HCT116 (cell line): Measurements from ENCODE around the gene HEY2. TPM values are rescaled to one million over a fixed set of nuclear protein-coding genes. Genes with fewer than 3 reads are reported as not detected.
"Not testable (repeated sequence)": the region's sequence is repeated elsewhere in the genome, so short reads cannot be mapped to it uniquely, and the experiment has no call there.

ENCODE experiments used
- ATAC-seq: fragments of 200-7000 bp; cut with Tn5 transposase; 2 replicates; pipeline ENCODE4 v1.9.1; 2020; ENCODE audit warnings: mild to moderate bottlenecking, moderate library complexity
- BruUV-seq: library from RNA; stranded (reverse); fragments of 400-500 nt; replicated peaks from 2 replicates; lab custom pipeline; 2021; lab: Mats Ljungman, UMichigan
- CTCF ChIA-PET: fragments of 300-600 bp; sonication (Branson Sonifier 250); formaldehyde crosslinking; loops from one replicate; lab custom pipeline; 2021; ENCODE audit warnings: antibody characterized with exemption; lab: Charles Lee
- POLR2A ChIA-PET: fragments of 300-600, 350-600 bp; sonication (Branson Sonifier 250); formaldehyde crosslinking; loops from one replicate; lab custom pipeline; 2021; ENCODE audit warnings: antibody characterized with exemption; lab: Charles Lee
- RAD21 ChIA-PET, 2 experiments: fragments of 300-600 bp; sonication (Branson Sonifier 250); formaldehyde crosslinking; loops; one replicate each; lab custom pipeline; 2023; ENCODE audit warnings: low total read pairs in 2 of 2; ENCODE audit not compliant: uncharacterized antibody in 2 of 2, unreplicated experiment in 2 of 2, low non-redundant PET in 1 of 2; lab: Charles Lee
- DNase-seq: peaks from one replicate; pipeline ENCODE4 v3.0.0-alpha.2; 2010; ENCODE audit warnings: low read depth, low spot score
- H2AFZ ChIP-seq: fragments of 200-600 bp; shearing (Covaris generic), sonication (generic); 2 replicates; pipeline ENCODE4 v1.6.1; 2017; ENCODE audit warnings: low read depth, mixed run types, mixed read lengths, antibody characterized with exemption, low read length; ENCODE audit not compliant: poor library complexity, severe bottlenecking
- H3K27ac ChIP-seq: 2 replicates; pipeline ENCODE4 v1.5.1; 2012; ENCODE audit warnings: low read depth, low read length
- H3K27me3 ChIP-seq: fragments of 200-600 bp; sonication (generic); 2 replicates; pipeline ENCODE4 v1.6.1; 2016; ENCODE audit warnings: mixed run types, low read length, mixed read lengths; ENCODE audit not compliant: insufficient read depth
- H3K36me3 ChIP-seq, 2 experiments: fragments of 200-500 bp in 1 of 2; fragments of 200-600 bp in 1 of 2; sonication (Bioruptor generic) in 1 of 2; sonication (generic) in 1 of 2; 2 replicates each; pipeline versions ENCODE4 v1.5.1 to v1.6.1; 2014 to 2016; ENCODE audit warnings: low read length in 2 of 2, inconsistent platforms in 1 of 2, mixed read lengths in 1 of 2, mixed run types in 1 of 2; ENCODE audit not compliant: insufficient read depth in 2 of 2, control insufficient read depth in 1 of 2
- H3K4me1 ChIP-seq, 2 experiments: fragments of 200-600 bp in 1 of 2; sonication (generic) in 1 of 2; 2 replicates each; pipeline versions ENCODE4 v1.5.1 to v1.6.1; 2012 to 2017; ENCODE audit warnings: low read length in 2 of 2, inconsistent platforms in 1 of 2, mild to moderate bottlenecking in 1 of 2, mixed read lengths in 1 of 2, mixed run types in 1 of 2, moderate library complexity in 1 of 2; ENCODE audit not compliant: insufficient read depth in 2 of 2, control insufficient read depth in 1 of 2
- H3K4me2 ChIP-seq: fragments of 200-600 bp; sonication (generic); 2 replicates; pipeline ENCODE4 v1.6.1; 2017; ENCODE audit warnings: mixed run types, low read length, mixed read lengths
- H3K4me3 ChIP-seq, 2 experiments: fragments of 200-600 bp in 1 of 2; sonication (generic) in 1 of 2; replicated peaks in 1 of 2; 2 replicates each; pipeline ENCODE4 v1.5.1; 2011 to 2016; ENCODE audit warnings: low read length in 2 of 2, control low read depth in 1 of 2, low read depth in 1 of 2, mild to moderate bottlenecking in 1 of 2, mixed read lengths in 1 of 2, mixed run types in 1 of 2
- H3K79me2 ChIP-seq: fragments of 200-600 bp; sonication (generic); 2 replicates; pipeline ENCODE4 v1.6.1; 2017; ENCODE audit warnings: mild to moderate bottlenecking, mixed run types, low read length, moderate library complexity, mixed read lengths; ENCODE audit not compliant: insufficient read depth
- H3K9ac ChIP-seq: fragments of 200-600 bp; sonication (generic); 2 replicates; pipeline ENCODE4 v1.6.1; 2016; ENCODE audit warnings: low read length, mixed read lengths
- H3K9me2 ChIP-seq: fragments of 200-600 bp; sonication (generic), shearing (Covaris generic); 2 replicates; pipeline ENCODE4 v1.6.1; 2017; ENCODE audit warnings: mixed run types, mild to moderate bottlenecking, moderate library complexity; ENCODE audit not compliant: insufficient read depth
- H3K9me3 ChIP-seq, 2 experiments: fragments of 200-500 bp in 1 of 2; fragments of 200-600 bp in 1 of 2; sonication (Bioruptor generic) in 1 of 2; sonication (generic) in 1 of 2; 2 replicates each; pipeline ENCODE4 v1.6.1; 2014 to 2017; ENCODE audit warnings: low read length in 2 of 2, mixed read lengths in 2 of 2, inconsistent platforms in 1 of 2, low read depth in 1 of 2, mild to moderate bottlenecking in 1 of 2, mixed run types in 1 of 2, moderate library complexity in 1 of 2; ENCODE audit not compliant: control insufficient read depth in 1 of 2, insufficient read depth in 1 of 2
- H4K20me1 ChIP-seq: fragments of 200-600 bp; sonication (generic), shearing (Covaris generic); 2 replicates; pipeline ENCODE4 v1.6.1; 2017; ENCODE audit warnings: mixed run types, mild to moderate bottlenecking, moderate library complexity; ENCODE audit not compliant: insufficient read depth
- ATF3 ChIP-seq: IDR thresholded peaks from 2 replicates; pipeline ENCODE4 v1.6.1; 2012
- EGR1 ChIP-seq: IDR thresholded peaks from 2 replicates; pipeline ENCODE4 v1.6.1; 2012; ENCODE audit warnings: low read depth
- EZH2 ChIP-seq: fragments of 200-600 bp; sonication (generic); IDR thresholded peaks from 2 replicates; pipeline ENCODE4 v1.6.1; 2017; ENCODE audit warnings: antibody characterized with exemption, mixed run types
- EZH2phosphoT487 ChIP-seq: fragments of 200-600 bp; IDR thresholded peaks from 2 replicates; pipeline ENCODE4 v1.6.1; 2018; ENCODE audit warnings: antibody characterized with exemption, borderline replicate concordance
- FOSL1 ChIP-seq: IDR thresholded peaks from 2 replicates; pipeline ENCODE4 v1.6.1; 2012; ENCODE audit warnings: low read depth
- JUND ChIP-seq: IDR thresholded peaks from 2 replicates; pipeline ENCODE4 v1.6.1; 2012
- MAX ChIP-seq: IDR thresholded peaks from 2 replicates; pipeline ENCODE4 v1.6.1; 2012
- POLR2A ChIP-seq: IDR thresholded peaks from 2 replicates; pipeline ENCODE4 v1.7.0; 2011; ENCODE audit warnings: borderline replicate concordance; ENCODE audit not compliant: insufficient read depth, insufficient read length; ENCODE audit errors: extremely low read depth
- POLR2AphosphoS5 ChIP-seq: IDR thresholded peaks from 2 replicates; pipeline ENCODE4 v1.6.1; 2011; ENCODE audit warnings: mild to moderate bottlenecking, low read depth, low read length, moderate library complexity
- RAD21 ChIP-seq: IDR thresholded peaks from 2 replicates; pipeline ENCODE4 v1.6.1; 2012; ENCODE audit warnings: low read depth, mild to moderate bottlenecking
- SIN3A ChIP-seq: IDR thresholded peaks from 2 replicates; pipeline ENCODE4 v1.6.1; 2012; ENCODE audit warnings: low read depth
- SP1 ChIP-seq: IDR thresholded peaks from 2 replicates; pipeline ENCODE4 v1.6.1; 2012; ENCODE audit warnings: low read depth
- SRF ChIP-seq: IDR thresholded peaks from 2 replicates; pipeline ENCODE4 v1.6.1; 2012; ENCODE audit warnings: low read depth
- YY1 ChIP-seq: IDR thresholded peaks from 2 replicates; pipeline ENCODE4 v1.6.1; 2011; ENCODE audit warnings: low read length, low read depth, moderate library complexity, mild to moderate bottlenecking; ENCODE audit not compliant: insufficient replicate concordance; ENCODE audit errors: extremely low read depth
- ZNF274 ChIP-seq: fragments of 200-500 bp; sonication (Bioruptor generic); IDR thresholded peaks from 2 replicates; pipeline ENCODE4 v1.6.1; 2014; ENCODE audit warnings: mild to moderate bottlenecking, low read depth, low read length, inconsistent platforms
- intact Hi-C: fragments of 100-400 bp; cut with micrococcal nuclease; formaldehyde crosslinking; loops from 2 replicates; pipeline ENCODE4 v1.10.0; 2022
- total RNA-seq: library from RNA; stranded (reverse); gene quantifications from one replicate; pipeline ENCODE4 v1.2.1, GENCODE V29; 2021; ENCODE audit not compliant: unreplicated experiment

Gene HEY2
- total RNA-seq, 1 experiment from 2014 or later: not detected

- H4K20me1 ChIP-seq: no peaks in the 10 kb centered on the region
- DNase-seq: no peak
- no peaks in the 10 kb centered on the region for H3K36me3 ChIP-seq
- H3K4me3 ChIP-seq: no peak overlapping the region
- ChIA-PET RAD21 (no interaction called here), CTCF (no interaction called here), POLR2A (no interaction called here)
- no peak overlapping the region for H3K9ac ChIP-seq
- no peaks in the 10 kb centered on the region for H3K9me2 ChIP-seq
- peaks cover 42% of the 10 kb centered on the region for H3K27me3 ChIP-seq
- BruUV-seq: no TSS peak
- ATAC-seq: no peak
- no peaks in the 10 kb centered on the region for H3K79me2 ChIP-seq
- H3K9me3 ChIP-seq: no peaks in the 10 kb centered on the region
- intact Hi-C loops: no loop called here
- no peak overlapping the region for H2AFZ ChIP-seq
- H3K4me1 ChIP-seq: no peaks in the 10 kb centered on the region
- no peak overlapping the region for H3K27ac ChIP-seq
- H3K4me2 ChIP-seq: no peak overlapping the region
- TF ChIP-seq EGR1: no peak
- TF ChIP-seq YY1: no peak
- TF ChIP-seq SP1: no peak
- no peak for TF ChIP-seq JUND
- no peak for TF ChIP-seq POLR2AphosphoS5
- TF ChIP-seq EZH2phosphoT487: no peak
- no peak for TF ChIP-seq SIN3A
- no peak for TF ChIP-seq RAD21
- TF ChIP-seq EZH2: no peak
- no peak for TF ChIP-seq SRF
- no peak for TF ChIP-seq POLR2A
- TF ChIP-seq MAX: no peak
- TF ChIP-seq ZNF274: no peak
- no peak for TF ChIP-seq FOSL1
- TF ChIP-seq ATF3: no peak
These were observed 48.1 kb upstream of the HEY2 start for GRCh38 chr6:125701354-125701668.

- H3K9me2 ChIP-seq, DNase-seq, H3K36me3 ChIP-seq, H3K9me3 ChIP-seq, H3K9ac ChIP-seq, H3K4me2 ChIP-seq, H3K27ac ChIP-seq, RAD21 ChIA-PET, H3K79me2 ChIP-seq, BruUV-seq, H3K4me3 ChIP-seq, ATAC-seq, intact Hi-C loops, H3K4me1 ChIP-seq, H2AFZ ChIP-seq, H4K20me1 ChIP-seq, CTCF ChIA-PET, POLR2A ChIA-PET: not testable (repeated sequence)
- peaks cover 19% of the 10 kb centered on the region for H3K27me3 ChIP-seq
These were observed 45.5 kb upstream of the HEY2 start for GRCh38 chr6:125703882-125704281.
